K562 (cell line): ENCODE data around the gene FTSJ3. TPM values are rescaled to one million over a fixed set of nuclear protein-coding genes. Genes with fewer than 3 reads are reported as not detected.
A peak's percentile ranks its signal among the peaks of the same experiment; 100 is the strongest.

Experiments used
- JUND ChIP-seq, 2 experiments: IDR thresholded peaks; 2 replicates in 1 of 2; 3 replicates in 1 of 2; pipeline ENCODE4 v1.6.1; 2011; ENCODE audit warnings: borderline replicate concordance in 2 of 2, low read depth in 2 of 2, low read length in 2 of 2, improper control_type of control experiment in 1 of 2, missing biosample characterization in 1 of 2, missing genetic modification characterization in 1 of 2, missing genetic modification reagents in 1 of 2
- KLF16 ChIP-seq: IDR thresholded peaks from 2 replicates; pipeline ENCODE4 v1.6.1; 2016; ENCODE audit warnings: antibody characterized with exemption
- KLF6 ChIP-seq: fragments of 250-450 bp; sonication (Bioruptor Pico); IDR thresholded peaks from 2 replicates; pipeline ENCODE4 v1.4.0; 2020; ENCODE audit warnings: mild to moderate bottlenecking, moderate library complexity, borderline replicate concordance
- MAFK ChIP-seq: IDR thresholded peaks from 2 replicates; pipeline ENCODE4 v1.6.1; 2011; ENCODE audit warnings: low read length, improper control_type of control experiment
- PKNOX1 ChIP-seq: fragments of 450-650 bp; IDR thresholded peaks from 2 replicates; pipeline ENCODE4 v1.6.1; 2016
- PPARD ChIP-seq: fragments of 250-450 bp; sonication (Bioruptor Pico); IDR thresholded peaks from 2 replicates; pipeline ENCODE4 v1.8.0; 2022; ENCODE audit warnings: inconsistent platforms, mild to moderate bottlenecking, moderate library complexity
- RREB1 ChIP-seq: fragments of 250-450 bp; sonication (Bioruptor Pico); IDR thresholded peaks from 2 replicates; pipeline ENCODE4 v1.4.0; 2020
- TEAD4 ChIP-seq, 2 experiments: sonication (generic) in 1 of 2; formaldehyde crosslinking in 1 of 2; IDR thresholded peaks; 2 replicates each; pipeline versions ENCODE4 v1.6.1 to v1.8.0; 2012 to 2022; ENCODE audit warnings: borderline replicate concordance in 1 of 2, inconsistent platforms in 1 of 2, low read length in 1 of 2, mild to moderate bottlenecking in 1 of 2, missing genetic modification reagents in 1 of 2
- TFAM ChIP-seq: fragments of 250-450 bp; sonication (Bioruptor Pico); conservative IDR thresholded peaks from 2 replicates; pipeline ENCODE4 v1.5.0; 2021; ENCODE audit warnings: mild to moderate bottlenecking, moderate library complexity
- TGIF2 ChIP-seq: sonication (generic); formaldehyde crosslinking; IDR thresholded peaks from 2 replicates; pipeline ENCODE4 v1.8.1; 2022; ENCODE audit warnings: mild to moderate bottlenecking, missing genetic modification reagents, moderate library complexity
- ZNF23 ChIP-seq: fragments of 250-450 bp; sonication (Bioruptor Pico); IDR thresholded peaks from 2 replicates; pipeline ENCODE4 v1.4.0; 2020; ENCODE audit warnings: mild to moderate bottlenecking
- ZNF395 ChIP-seq: fragments of 200-800 bp; sonication (Bioruptor generic); IDR thresholded peaks from 2 replicates; pipeline ENCODE4 v1.6.1; 2017; ENCODE audit warnings: missing genetic modification characterization, missing compliant biosample characterization
- polyA plus RNA-seq, 8 experiments: library from polyadenylated mRNA; depleted of rRNA in 4 of 8; stranded (reverse) in 5 of 8; unstranded in 3 of 8; fragments of >200 nt; fragmentation: Nextera tagmentation in 2 of 8; fragmentation: Illumina TruSeq in 1 of 8; extraction: Ambion mirVana in 2 of 8; extraction: Trizol in 1 of 8; gene quantifications; 2 replicates each; pipeline versions ENCODE4 v1.2.1 to v1.2.3, GENCODE V29; 2011 to 2014; ENCODE audit warnings: inconsistent platforms in 1 of 8, missing spikeins in 1 of 8
- total RNA-seq, 7 experiments: library from RNA; depleted of rRNA in 6 of 7; stranded (reverse); fragments of >200 nt in 6 of 7; fragmentation: Illumina TruSeq in 2 of 7; extraction: Trizol in 2 of 7; gene quantifications; 2 replicates each; pipeline versions ENCODE4 v1.2.1 to v1.2.3, GENCODE V29; 2011 to 2021; ENCODE audit warnings: low replicate concordance in 1 of 7
- TF ChIP-seq, protein P1 (sequence below): IDR thresholded peaks from 2 replicates; pipeline ENCODE4 v1.6.1; 2011; ENCODE audit warnings: borderline replicate concordance, low read depth, mild to moderate bottlenecking, moderate library complexity, low read length; ENCODE audit not compliant: insufficient read depth, poor library complexity, severe bottlenecking

The FTSJ3 gene
- total and polyA plus RNA-seq, 9 of the 15 experiments (the other 6 are each of a cell fraction or from before 2014, with no cell fraction given), result 18.0 to 65.6 (median 52.4) TPM

GRCh38 chr17:63842540-63843386, 15.3 kb upstream of the FTSJ3 start, which contains the start of gene SMARCD2 (continued):
- TF ChIP-seq RREB1 (CRISPR knock-in tag) (0 out of 2 replicates have a peak, but pooled peaks have one; percentile 72), TGIF2 (CRISPR knock-in tag) (peak; percentile 71; the same call in 1 of the 2 replicates), TEAD4 (IDR thresholded peaks at IDR 0.05; ENCODE audit: low read length) (peak; percentile 74), TEAD4 (CRISPR knock-in tag; IDR thresholded peaks at IDR 0.05; ENCODE audit: borderline replicate concordance) (no peak; the same call in 1 of the 2 replicates), PPARD (CRISPR knock-in tag) (no peak), KLF6 (CRISPR knock-in tag) (peak; percentile 76; the same call in 1 of the 2 replicates), ZNF23 (CRISPR knock-in tag) (no peak), ZNF395 (CRISPR knock-in tag) (peak; percentile 51; the same call in 1 of the 2 replicates), JUND (IDR thresholded peaks at IDR 0.05; ENCODE audit: borderline replicate concordance, low read depth, low read length) (peak; percentile 82), JUND (tag; IDR thresholded peaks at IDR 0.05; ENCODE audit: borderline replicate concordance, low read depth, low read length) (no peak; the same call in 2 of the 3 replicates), MAFK (no peak), TFAM (CRISPR knock-in tag) (no peak), KLF16 (no peak), PKNOX1 (peak; percentile 73)
- TF ChIP-seq, protein P1, sequence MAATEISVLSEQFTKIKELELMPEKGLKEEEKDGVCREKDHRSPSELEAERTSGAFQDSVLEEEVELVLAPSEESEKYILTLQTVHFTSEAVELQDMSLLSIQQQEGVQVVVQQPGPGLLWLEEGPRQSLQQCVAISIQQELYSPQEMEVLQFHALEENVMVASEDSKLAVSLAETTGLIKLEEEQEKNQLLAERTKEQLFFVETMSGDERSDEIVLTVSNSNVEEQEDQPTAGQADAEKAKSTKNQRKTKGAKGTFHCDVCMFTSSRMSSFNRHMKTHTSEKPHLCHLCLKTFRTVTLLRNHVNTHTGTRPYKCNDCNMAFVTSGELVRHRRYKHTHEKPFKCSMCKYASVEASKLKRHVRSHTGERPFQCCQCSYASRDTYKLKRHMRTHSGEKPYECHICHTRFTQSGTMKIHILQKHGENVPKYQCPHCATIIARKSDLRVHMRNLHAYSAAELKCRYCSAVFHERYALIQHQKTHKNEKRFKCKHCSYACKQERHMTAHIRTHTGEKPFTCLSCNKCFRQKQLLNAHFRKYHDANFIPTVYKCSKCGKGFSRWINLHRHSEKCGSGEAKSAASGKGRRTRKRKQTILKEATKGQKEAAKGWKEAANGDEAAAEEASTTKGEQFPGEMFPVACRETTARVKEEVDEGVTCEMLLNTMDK, result no peak
